Osteoblast (primary cell): Measurements from ENCODE around the gene RNF215. TPM values are rescaled to one million over a fixed set of nuclear protein-coding genes. Genes with fewer than 3 reads are reported as not detected.
A peak's percentile ranks its signal among the peaks of the same experiment; 100 is the strongest.

Source experiments
- DNase-seq: peaks from one replicate; pipeline ENCODE4 v3.0.0; 2011; ENCODE audit warnings: low spot score, mixed read lengths; ENCODE audit not compliant: insufficient read length; ENCODE audit errors: missing footprints
- H2AFZ ChIP-seq: 2 replicates; pipeline ENCODE4 v1.6.0; 2011; ENCODE audit warnings: mild to moderate bottlenecking, low read length
- H3K27ac ChIP-seq: 2 replicates; pipeline ENCODE4 v1.5.1; 2011; ENCODE audit warnings: mild to moderate bottlenecking, low read depth, low read length, moderate library complexity
- H3K27me3 ChIP-seq: 2 replicates; pipeline ENCODE4 v1.6.0; 2012; ENCODE audit warnings: mild to moderate bottlenecking, control low read depth, inconsistent platforms, low read length, moderate library complexity; ENCODE audit not compliant: insufficient read depth
- H3K36me3 ChIP-seq: 2 replicates; pipeline ENCODE4 v1.5.1; 2011; ENCODE audit warnings: mild to moderate bottlenecking, low read length, control low read depth, moderate library complexity; ENCODE audit not compliant: insufficient read depth
- H3K4me1 ChIP-seq: 2 replicates; pipeline ENCODE4 v1.5.1; 2011; ENCODE audit warnings: mild to moderate bottlenecking, low read length, control low read depth, moderate library complexity; ENCODE audit not compliant: insufficient read depth
- H3K4me2 ChIP-seq: 2 replicates; pipeline ENCODE4 v1.6.0; 2011; ENCODE audit warnings: mild to moderate bottlenecking, low read length; ENCODE audit not compliant: insufficient read depth
- H3K4me3 ChIP-seq: fragments of 200-600 bp; sonication (generic); 3 replicates; pipeline ENCODE4 v1.5.1; 2012; ENCODE audit warnings: mild to moderate bottlenecking, low read length, inconsistent platforms; ENCODE audit not compliant: insufficient read depth
- H3K79me2 ChIP-seq: 2 replicates; pipeline ENCODE4 v1.6.0; 2012; ENCODE audit warnings: mild to moderate bottlenecking, low read length, control low read depth, inconsistent platforms; ENCODE audit not compliant: insufficient read depth
- H3K9me3 ChIP-seq: 2 replicates; pipeline ENCODE4 v1.5.1; 2011; ENCODE audit warnings: low read depth, low read length, control low read depth
- H4K20me1 ChIP-seq: 2 replicates; pipeline ENCODE4 v1.6.0; 2012; ENCODE audit warnings: mild to moderate bottlenecking, low read length, control low read depth; ENCODE audit not compliant: insufficient read depth
- CTCF ChIP-seq: IDR thresholded peaks from 2 replicates; pipeline ENCODE4 v1.5.1; 2011; ENCODE audit warnings: mild to moderate bottlenecking, low read depth, low read length, moderate library complexity; ENCODE audit errors: extremely low read depth
- total RNA-seq: library from RNA; depleted of rRNA; stranded (reverse); fragments of >200 nt; gene quantifications from 2 replicates; pipeline ENCODE4 v1.2.3, GENCODE V29; 2012

Gene RNF215
- total RNA-seq, 1 donor, result 20.6 TPM

- Histone ChIP-seq H3K27me3 (no peaks in the 10 kb centered on the region), H3K27ac (no peak overlapping the region), H4K20me1 (peaks cover 10% of the 10 kb centered on the region), H3K9me3 (no peaks in the 10 kb centered on the region), H3K4me2 (no peak overlapping the region), H3K4me1 (no peaks in the 10 kb centered on the region), H3K79me2 (no peaks in the 10 kb centered on the region), H3K4me3 (no peak overlapping the region), H2AFZ (no peak overlapping the region), H3K36me3 (peaks cover 92% of the 10 kb centered on the region)
- DNase-seq, result peak; percentile 55
- no peak for TF ChIP-seq CTCF
Observed at GRCh38 chr22:30337461-30337778, 49.8 kb downstream of the RNF215 start.

GRCh38 chr22:30336752-30337460 is 50.3 kb downstream of the RNF215 start:
- Histone ChIP-seq H3K27ac (no peak overlapping the region), H3K27me3 (no peaks in the 10 kb centered on the region), H3K4me1 (no peaks in the 10 kb centered on the region), H3K36me3 (peaks cover 91% of the 10 kb centered on the region), H3K4me3 (no peak overlapping the region), H3K9me3 (no peaks in the 10 kb centered on the region), H3K79me2 (no peaks in the 10 kb centered on the region), H2AFZ (no peak overlapping the region), H3K4me2 (no peak overlapping the region), H4K20me1 (peaks cover 10% of the 10 kb centered on the region)
- DNase-seq, result peak; percentile 37
- no peak for TF ChIP-seq CTCF

- Histone ChIP-seq H3K4me3 (no peak overlapping the region), H3K4me2 (no peak overlapping the region), H3K27me3 (no peaks in the 10 kb centered on the region), H3K4me1 (no peaks in the 10 kb centered on the region), H2AFZ (no peak overlapping the region), H4K20me1 (peaks cover 10% of the 10 kb centered on the region), H3K36me3 (peaks cover 90% of the 10 kb centered on the region), H3K27ac (no peak overlapping the region), H3K79me2 (no peaks in the 10 kb centered on the region), H3K9me3 (no peaks in the 10 kb centered on the region)
- no peak for TF ChIP-seq CTCF
- DNase-seq, result peak; percentile 77
Observed at GRCh38 chr22:30335236-30335635, 52.0 kb downstream of the RNF215 start.

GRCh38 chr22:30334646-30335045 is 52.6 kb downstream of the RNF215 start:
- Histone ChIP-seq H3K9me3 (no peaks in the 10 kb centered on the region), H3K4me3 (no peak overlapping the region), H3K79me2 (no peaks in the 10 kb centered on the region), H3K27me3 (no peaks in the 10 kb centered on the region), H3K36me3 (peaks cover 86% of the 10 kb centered on the region), H3K4me1 (no peaks in the 10 kb centered on the region), H3K27ac (no peak overlapping the region), H3K4me2 (no peak overlapping the region), H4K20me1 (peaks cover 8% of the 10 kb centered on the region), H2AFZ (no peak overlapping the region)
- DNase-seq, result peak; percentile 73
- TF ChIP-seq CTCF, result no peak
